KMS-11 (cell line): ENCODE measurements around the gene TCP10L.
"Not testable (repeated sequence)": the region's sequence is repeated elsewhere in the genome, so short reads cannot be mapped to it uniquely, and the experiment has no call there.

Source experiments
- H2AFZ ChIP-seq: fragments of 200-600 bp; sonication (generic); 2 replicates; pipeline ENCODE4 v1.6.1; 2016; ENCODE audit warnings: antibody characterized with exemption, mixed run types, low read depth
- H3K27ac ChIP-seq: fragments of 200-600 bp; sonication (generic); 2 replicates; pipeline ENCODE4 v1.6.1; 2016; ENCODE audit warnings: mild to moderate bottlenecking, mixed run types
- H3K27me3 ChIP-seq: fragments of 200-600 bp; sonication (generic); 2 replicates; pipeline ENCODE4 v1.6.1; 2017; ENCODE audit warnings: mild to moderate bottlenecking, low read depth, mixed run types, moderate library complexity; ENCODE audit not compliant: insufficient read depth
- H3K36me3 ChIP-seq: fragments of 200-600 bp; sonication (generic); 2 replicates; pipeline ENCODE4 v1.6.1; 2017; ENCODE audit warnings: mild to moderate bottlenecking, mixed run types; ENCODE audit not compliant: insufficient read depth
- H3K4me1 ChIP-seq: fragments of 200-600 bp; sonication (generic); 2 replicates; pipeline ENCODE4 v1.6.1; 2016; ENCODE audit warnings: mild to moderate bottlenecking, low read depth, mixed run types; ENCODE audit not compliant: poor library complexity, severe bottlenecking
- H3K4me2 ChIP-seq: fragments of 200-600 bp; sonication (generic); 2 replicates; pipeline ENCODE4 v1.7.0; 2016; ENCODE audit warnings: mild to moderate bottlenecking, mixed run types
- H3K4me3 ChIP-seq: fragments of 200-600 bp; sonication (generic); IDR thresholded peaks from 2 replicates; pipeline ENCODE4 v1.6.1; 2017; ENCODE audit warnings: low read depth, low read length, mixed read lengths; ENCODE audit not compliant: insufficient read depth
- H3K79me2 ChIP-seq: fragments of 200-600 bp; sonication (generic); 2 replicates; pipeline ENCODE4 v1.6.1; 2016; ENCODE audit warnings: low read depth, mixed run types; ENCODE audit not compliant: insufficient read depth
- H3K9ac ChIP-seq: fragments of 200-600 bp; sonication (generic); 2 replicates; pipeline ENCODE4 v1.6.1; 2016; ENCODE audit warnings: mild to moderate bottlenecking, mixed run types
- H4K20me1 ChIP-seq: fragments of 200-600 bp; sonication (generic); 2 replicates; pipeline ENCODE4 v1.6.1; 2016; ENCODE audit warnings: mild to moderate bottlenecking, mixed run types; ENCODE audit not compliant: insufficient read depth
- CTCF ChIP-seq: fragments of 200-600 bp; sonication (generic); conservative IDR thresholded peaks from 2 replicates; pipeline ENCODE4 v1.6.1; 2017; ENCODE audit warnings: low read depth, mild to moderate bottlenecking, antibody characterized with exemption, low read length, moderate library complexity, mixed read lengths

TCP10L gene

GRCh38 chr21:32547018-32547417 lies 38.3 kb downstream of the TCP10L start:
- no peak overlapping the region for H2AFZ ChIP-seq
- no peak overlapping the region for H3K27ac ChIP-seq
- no peak overlapping the region for H3K9ac ChIP-seq
- H3K79me2 ChIP-seq, result no peaks in the 10 kb centered on the region
- H3K4me3 ChIP-seq, result no peak overlapping the region
- H3K4me2 ChIP-seq, result no peak overlapping the region
- H3K36me3 ChIP-seq, result no peaks in the 10 kb centered on the region
- no peak for TF ChIP-seq CTCF
- H3K4me1 ChIP-seq, result no peaks in the 10 kb centered on the region
- H4K20me1 ChIP-seq, result no peaks in the 10 kb centered on the region
- no peaks in the 10 kb centered on the region for H3K27me3 ChIP-seq

GRCh38 chr21:32545948-32546441 lies 39.3 kb downstream of the TCP10L start:
- no peak for TF ChIP-seq CTCF
- Histone ChIP-seq H3K4me2 (no peak overlapping the region), H4K20me1 (no peaks in the 10 kb centered on the region), H3K9ac (no peak overlapping the region), H3K36me3 (no peaks in the 10 kb centered on the region), H3K79me2 (no peaks in the 10 kb centered on the region), H2AFZ (no peak overlapping the region), H3K4me3 (no peak overlapping the region), H3K4me1 (no peaks in the 10 kb centered on the region), H3K27ac (no peak overlapping the region), H3K27me3 (no peaks in the 10 kb centered on the region)

GRCh38 chr21:32544697-32545096 lies 40.6 kb downstream of the TCP10L start:
- no peak overlapping the region for H3K27ac ChIP-seq
- H2AFZ ChIP-seq, result no peak overlapping the region
- no peaks in the 10 kb centered on the region for H3K36me3 ChIP-seq
- no peaks in the 10 kb centered on the region for H4K20me1 ChIP-seq
- H3K4me2 ChIP-seq, result no peak overlapping the region
- TF ChIP-seq CTCF, result no peak
- no peaks in the 10 kb centered on the region for H3K27me3 ChIP-seq
- H3K9ac ChIP-seq, result no peak overlapping the region
- no peaks in the 10 kb centered on the region for H3K4me1 ChIP-seq
- no peak overlapping the region for H3K4me3 ChIP-seq
- H3K79me2 ChIP-seq, result no peaks in the 10 kb centered on the region

- H3K79me2 ChIP-seq, result no peaks in the 10 kb centered on the region
- H3K4me3 ChIP-seq, result no peak overlapping the region
- H3K9ac ChIP-seq, result no peak overlapping the region
- no peak for TF ChIP-seq CTCF
- no peaks in the 10 kb centered on the region for H4K20me1 ChIP-seq
- H3K4me1 ChIP-seq, result no peaks in the 10 kb centered on the region
- H3K27ac ChIP-seq, result no peak overlapping the region
- H3K36me3 ChIP-seq, result no peaks in the 10 kb centered on the region
- no peaks in the 10 kb centered on the region for H3K27me3 ChIP-seq
- no peak overlapping the region for H3K4me2 ChIP-seq
- H2AFZ ChIP-seq, result no peak overlapping the region
These were observed 41.3 kb downstream of the TCP10L start for GRCh38 chr21:32543975-32544374.

- not testable (repeated sequence) for H3K4me3 ChIP-seq, H3K27me3 ChIP-seq, H2AFZ ChIP-seq, H3K4me1 ChIP-seq, H3K79me2 ChIP-seq, H3K4me2 ChIP-seq, H3K9ac ChIP-seq, H4K20me1 ChIP-seq, H3K36me3 ChIP-seq, H3K27ac ChIP-seq
These were observed 42.3 kb downstream of the TCP10L start for GRCh38 chr21:32543056-32543455.
